GM12878 (cell line): ENCODE data around the gene REXO1. TPM values are rescaled to one million over a fixed set of nuclear protein-coding genes. Genes with fewer than 3 reads are reported as not detected.

Source experiments
- ATAC-seq: fragments of 200-7000 bp; cut with Tn5 transposase; 3 replicates; pipeline ENCODE4 v1.9.1; 2020; ENCODE audit warnings: mild to moderate bottlenecking, moderate library complexity
- BruUV-seq: library from RNA; stranded (reverse); fragments of 400-500 nt; replicated peaks from 2 replicates; lab custom pipeline; 2021; lab: Mats Ljungman, UMichigan
- CTCF ChIA-PET: fragments of 300-600 bp; sonication (Branson Sonifier 250); formaldehyde crosslinking; extraction: SDS; loops from one replicate; lab custom pipeline; 2021; ENCODE audit warnings: inconsistent platforms; lab: Yijun Ruan, JAX
- POLR2A ChIA-PET: fragments of 350-600 bp; formaldehyde crosslinking; extraction: SDS; loops from one replicate; lab custom pipeline; 2021; ENCODE audit warnings: inconsistent platforms; lab: Charles Lee
- RAD21 ChIA-PET: fragments of 300-600 bp; sonication (Branson Sonifier 250); formaldehyde crosslinking; loops from one replicate; lab custom pipeline; 2023; ENCODE audit warnings: antibody characterized with exemption; ENCODE audit not compliant: unreplicated experiment; lab: Charles Lee
- SMC1A ChIA-PET: fragments of 300-600 bp; sonication (Branson Sonifier 250); formaldehyde crosslinking; loops from one replicate; lab custom pipeline; 2023; ENCODE audit not compliant: unreplicated experiment, uncharacterized antibody; lab: Charles Lee
- DNase-seq: peaks from one replicate; pipeline ENCODE4 v3.0.0-alpha.2; 2011; ENCODE audit warnings: low read depth, low spot score
- FAIRE-seq: peaks from 3 replicates; lab custom pipeline; 2011; peaks lifted over from hg19 to GRCh38; lab: Jason Lieb, UNC
- H2AFZ ChIP-seq: 2 replicates; pipeline ENCODE4 v1.6.0; 2011; ENCODE audit warnings: low read depth, low read length, control low read depth; ENCODE audit not compliant: control insufficient read depth
- H3K27ac ChIP-seq: 2 replicates; pipeline ENCODE4 v1.5.1; 2011; ENCODE audit warnings: control low read depth; ENCODE audit not compliant: control insufficient read depth, insufficient read depth
- H3K27me3 ChIP-seq, 2 experiments: replicated peaks in 1 of 2; 2 replicates each; pipeline versions ENCODE4 v1.6.0 to v1.6.1; 2011; ENCODE audit warnings: low read length in 1 of 2; ENCODE audit not compliant: control insufficient read depth in 2 of 2, insufficient read depth in 2 of 2
- H3K36me3 ChIP-seq, 2 experiments: 2 replicates each; pipeline ENCODE4 v1.5.1; 2011; ENCODE audit warnings: low read length in 1 of 2; ENCODE audit not compliant: control insufficient read depth in 2 of 2, insufficient read depth in 2 of 2
- H3K4me1 ChIP-seq: 2 replicates; pipeline ENCODE4 v1.6.1; 2011; ENCODE audit warnings: mild to moderate bottlenecking, low read length, moderate library complexity, mixed read lengths; ENCODE audit not compliant: control insufficient read depth, insufficient read depth
- H3K4me2 ChIP-seq: 2 replicates; pipeline ENCODE4 v1.6.0; 2011; ENCODE audit warnings: control low read depth; ENCODE audit not compliant: control insufficient read depth, insufficient read depth
- H3K4me3 ChIP-seq: fragments of 200-600 bp; sonication (generic); 2 replicates; pipeline ENCODE4 v1.5.1; 2016
- H3K79me2 ChIP-seq: 2 replicates; pipeline ENCODE4 v1.6.0; 2011; ENCODE audit warnings: low read length; ENCODE audit not compliant: control insufficient read depth, insufficient read depth
- H3K9ac ChIP-seq: 2 replicates; pipeline ENCODE4 v1.8.0; 2011; ENCODE audit warnings: low read length, control low read depth, mixed read lengths; ENCODE audit not compliant: control insufficient read depth, insufficient read depth
- H3K9me3 ChIP-seq: replicated peaks from 3 replicates; pipeline ENCODE4 v1.5.1; 2011; ENCODE audit warnings: mild to moderate bottlenecking, low read length; ENCODE audit not compliant: control insufficient read depth, insufficient read depth
- H4K20me1 ChIP-seq: 2 replicates; pipeline ENCODE4 v1.6.0; 2011; ENCODE audit not compliant: control insufficient read depth, insufficient read depth
- BMI1 ChIP-seq: fragments of 450-650 bp; IDR thresholded peaks from 2 replicates; pipeline ENCODE4 v1.6.1; 2016; ENCODE audit warnings: mild to moderate bottlenecking, moderate library complexity, borderline replicate concordance
- CHD1 ChIP-seq: IDR thresholded peaks from 2 replicates; pipeline ENCODE4 v1.6.1; 2012; ENCODE audit warnings: low read depth, low read length, improper control_type of control experiment
- FOXK2 ChIP-seq: fragments of 450-650 bp; IDR thresholded peaks from 2 replicates; pipeline ENCODE4 v1.6.1; 2017; ENCODE audit warnings: mild to moderate bottlenecking, moderate library complexity
- MLLT1 ChIP-seq: fragments of 450-650 bp; IDR thresholded peaks from 2 replicates; pipeline ENCODE4 v1.6.1; 2016; ENCODE audit warnings: mild to moderate bottlenecking
- MYB ChIP-seq: fragments of 150-350 bp; IDR thresholded peaks from 2 replicates; pipeline ENCODE4 v1.6.1; 2014; ENCODE audit warnings: mild to moderate bottlenecking, low read depth, low read length, borderline replicate concordance
- NBN ChIP-seq: fragments of 450-650 bp; IDR thresholded peaks from 2 replicates; pipeline ENCODE4 v1.6.1; 2016
- NR2C2 ChIP-seq: IDR thresholded peaks from 2 replicates; pipeline ENCODE4 v1.6.1; 2011; ENCODE audit warnings: borderline replicate concordance, low read depth; ENCODE audit not compliant: control insufficient read depth, insufficient read length
- PKNOX1 ChIP-seq: fragments of 450-650 bp; IDR thresholded peaks from 2 replicates; pipeline ENCODE4 v1.6.1; 2016; ENCODE audit warnings: mild to moderate bottlenecking
- RB1 ChIP-seq: fragments of 450-650 bp; formaldehyde crosslinking; IDR thresholded peaks from 2 replicates; pipeline ENCODE4 v1.6.1; 2017; ENCODE audit warnings: mild to moderate bottlenecking, borderline replicate concordance
- RBBP5 ChIP-seq: fragments of 200-600 bp; sonication (generic); conservative IDR thresholded peaks from 2 replicates; pipeline ENCODE4 v1.6.1; 2016
- RELB ChIP-seq: fragments of 450-650 bp; IDR thresholded peaks from 2 replicates; pipeline ENCODE4 v1.6.1; 2017; ENCODE audit warnings: low read depth, mild to moderate bottlenecking, moderate library complexity
- SUZ12 ChIP-seq: fragments of 200-600 bp; sonication (generic); IDR thresholded peaks from one replicate; pipeline ENCODE4 v1.6.1; 2018; ENCODE audit warnings: antibody characterized with exemption, mild to moderate bottlenecking; ENCODE audit not compliant: unreplicated experiment
- ZNF384 ChIP-seq: IDR thresholded peaks from 2 replicates; pipeline ENCODE4 v1.6.1; 2012; ENCODE audit warnings: low read depth, mild to moderate bottlenecking, low read length, improper control_type of control experiment, borderline replicate concordance
- WGBS: methylation state at CpG from one replicate; pipeline ENCODE4 v1.1.6; 2016; ENCODE audit warnings: low lambda C conversion rate; ENCODE audit not compliant: insufficient replicate concordance, insufficient coverage; ENCODE audit errors: missing lambda C conversion rate; 5-methylcytosine and 5-hydroxymethylcytosine counted together
- in situ Hi-C: fragments of 300-500 bp; cut with MboI; formaldehyde crosslinking; loops from 9 replicates; pipeline ENCODE4 v1.14.3; 2018; ENCODE audit warnings: mixed read lengths
- intact Hi-C: fragments of 100-400 bp; cut with micrococcal nuclease; formaldehyde crosslinking; loops from one replicate; pipeline ENCODE4 v1.14.2; 2022; ENCODE audit not compliant: unreplicated experiment
- polyA plus RNA-seq, 11 experiments: library from polyadenylated mRNA; depleted of rRNA in 4 of 11; unstranded in 6 of 11; stranded (reverse) in 5 of 11; fragments of >200 nt; fragmentation: Nextera tagmentation in 4 of 11; fragmentation: Illumina TruSeq in 1 of 11; extraction: Ambion mirVana in 4 of 11; extraction: Trizol in 1 of 11; gene quantifications; 1 replicate in 1 of 11; 2 replicates in 10 of 11; pipeline versions ENCODE4 v1.2.1 to v1.2.3, GENCODE V29; 2011 to 2016; ENCODE audit warnings: inconsistent platforms in 2 of 11, missing spikeins in 2 of 11, low read depth in 1 of 11
- total RNA-seq, 4 experiments: library from RNA; depleted of rRNA in 3 of 4; stranded (reverse); fragments of >200 nt in 3 of 4; fragmentation: Illumina TruSeq in 1 of 4; extraction: Trizol in 1 of 4; gene quantifications; 2 replicates each; pipeline versions ENCODE4 v1.2.1 to v1.2.3, GENCODE V29; 2013 to 2021

Gene REXO1
- total and polyA plus RNA-seq, 10 of the 15 experiments (the other 5 are each of a cell fraction or from before 2014, with no cell fraction given) = 0.03 to 45.2 (median 8.4) TPM

DNA sequence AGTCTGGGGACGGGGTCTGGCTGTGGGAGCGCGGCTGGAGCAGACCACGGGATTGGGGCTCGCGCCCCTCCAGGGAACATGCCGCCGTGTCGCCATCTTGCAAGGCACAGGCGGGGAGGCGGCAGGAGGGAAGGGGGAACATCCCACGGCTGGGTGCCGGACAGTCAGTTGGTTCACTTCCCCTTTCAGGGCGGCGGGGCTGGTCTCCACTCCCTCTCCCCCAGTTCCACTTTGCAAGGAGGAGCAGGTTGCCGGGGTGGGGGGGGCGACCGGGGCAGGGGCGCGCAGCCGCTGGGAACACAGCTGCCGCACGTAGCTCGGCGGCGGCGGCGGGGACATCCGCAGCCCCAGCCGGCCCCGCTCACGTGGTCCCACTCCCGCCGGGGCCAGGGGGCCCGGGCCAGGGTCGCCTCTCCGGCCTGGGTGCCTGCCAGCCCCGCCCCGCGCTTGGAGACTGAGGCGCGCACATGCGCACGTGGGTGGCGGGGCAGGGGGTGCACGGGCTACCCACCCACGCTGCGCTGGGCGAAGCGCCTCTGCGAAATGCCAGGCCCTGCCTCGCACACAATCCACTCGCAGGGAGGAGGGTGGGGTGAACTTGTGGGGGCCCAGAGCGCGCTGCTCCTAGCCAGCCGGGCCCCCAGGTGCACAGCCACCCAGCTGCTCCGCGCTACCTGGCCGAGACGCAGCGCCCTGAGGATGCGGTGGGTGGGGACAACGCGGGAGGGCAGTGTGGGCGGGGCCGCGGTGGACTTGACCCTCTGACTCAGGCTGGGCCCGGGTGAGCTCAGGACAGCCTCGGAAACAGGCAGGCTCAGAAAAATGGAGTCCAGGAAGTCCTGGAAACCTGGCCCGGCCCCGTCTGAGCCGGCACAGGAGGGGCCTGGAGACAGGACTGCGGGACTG, 8.7 kb upstream of the REXO1 start (continued):
- peak; percentile 33; the same call in 1 of the 2 replicates for TF ChIP-seq RB1
- no peak for TF ChIP-seq PKNOX1
- no peak for TF ChIP-seq NR2C2
- TF ChIP-seq MYB = no peak
- no peak for TF ChIP-seq FOXK2

DNA sequence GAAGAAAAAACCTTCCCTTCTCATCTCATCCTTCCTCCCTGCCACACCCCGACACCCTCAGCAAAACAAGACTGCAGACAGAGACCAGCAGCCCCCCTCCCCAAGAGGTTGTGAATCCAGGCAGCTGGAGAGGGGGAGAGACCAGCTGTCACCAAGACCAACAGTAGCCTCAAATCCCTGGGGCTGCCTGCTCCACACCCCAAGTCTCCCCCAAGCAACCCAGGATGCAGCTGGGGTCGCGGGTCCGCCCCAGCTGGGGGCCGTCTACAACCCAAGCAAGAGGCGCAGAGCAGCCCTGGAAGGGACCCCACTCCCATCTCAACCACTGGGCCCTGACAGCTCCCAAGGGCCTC, 8.0 kb upstream of the REXO1 start:
- H3K4me2 ChIP-seq = peak overlapping the region; percentile 96
- CTCF ChIA-PET = interaction anchor here (0.9 kb wide), 1 partner anchor 86 kb away, joined by 3 read pairs; no protein-coding TSS in a partner anchor
- FAIRE-seq (peak; percentile 18), ATAC-seq (no peak), DNase-seq (no peak)
- SMC1A ChIA-PET = no interaction called here
- H4K20me1 ChIP-seq = peaks cover 6% of the 10 kb centered on the region; the same call in 1 of the 2 replicates
- H3K9ac ChIP-seq = peak overlapping the region; percentile 80
- peak overlapping the region; percentile 87 for H3K27ac ChIP-seq
- in situ Hi-C loops (loop anchor here (25.0 kb wide), 1 partner anchor 1506 kb away; the partner anchor contains the start of gene NFIC), intact Hi-C loops (no loop called here)
- peaks cover 22% of the 10 kb centered on the region for H3K4me1 ChIP-seq
- H3K9me3 ChIP-seq = no peaks in the 10 kb centered on the region
- H3K36me3 ChIP-seq = peaks cover 0 to 3% of the 10 kb centered on the region in 2 experiments; a peak in 2 of 4 replicates
- peak overlapping the region; percentile 82 for H3K4me3 ChIP-seq
- H2AFZ ChIP-seq = peak overlapping the region; percentile 61
- H3K27me3 ChIP-seq = no peaks in the 10 kb centered on the region
- RAD21 ChIA-PET = interaction anchor here (1.0 to 1.6 kb wide), 4 partner anchors 9 to 41 kb away, joined by 3 to 6 read pairs (median 4); no protein-coding TSS in a partner anchor
- peaks cover 76% of the 10 kb centered on the region for H3K79me2 ChIP-seq
- WGBS = 0% methylated on average over 6 of the region's 6 CpGs
- POLR2A ChIA-PET = interaction anchor here (1.0 to 1.6 kb wide), 3 partner anchors 7 to 48 kb away, joined by 3 to 6 read pairs (median 4); no protein-coding TSS in a partner anchor
- BruUV-seq = no TSS peak
- TF ChIP-seq NBN = 0 out of 2 replicates have a peak, but pooled peaks have one; percentile 12
- TF ChIP-seq ZNF384 = no peak
- no peak for TF ChIP-seq CHD1
- TF ChIP-seq BMI1 = no peak
- TF ChIP-seq PKNOX1 = no peak
- no peak for TF ChIP-seq FOXK2
- TF ChIP-seq RBBP5 = no peak
- no peak for TF ChIP-seq SUZ12
- TF ChIP-seq MLLT1 = 0 out of 2 replicates have a peak, but pooled peaks have one; percentile 34
- peak; percentile 12; the same call in 1 of the 2 replicates for TF ChIP-seq RELB
